MM.1S (cell line): ENCODE data around the gene CCDC85C.

Experiments used
- CTCF ChIP-seq: fragments of 300-600 bp; sonication (generic); IDR thresholded peaks from 2 replicates; pipeline ENCODE4 v1.5.1; 2016; ENCODE audit warnings: antibody characterized with exemption, low read length, mixed read lengths
- EZH2phosphoT487 ChIP-seq: fragments of 300-600 bp; sonication (generic); IDR thresholded peaks from 2 replicates; pipeline ENCODE4 v1.6.1; 2018; ENCODE audit warnings: antibody characterized with exemption, low read length

DNA sequence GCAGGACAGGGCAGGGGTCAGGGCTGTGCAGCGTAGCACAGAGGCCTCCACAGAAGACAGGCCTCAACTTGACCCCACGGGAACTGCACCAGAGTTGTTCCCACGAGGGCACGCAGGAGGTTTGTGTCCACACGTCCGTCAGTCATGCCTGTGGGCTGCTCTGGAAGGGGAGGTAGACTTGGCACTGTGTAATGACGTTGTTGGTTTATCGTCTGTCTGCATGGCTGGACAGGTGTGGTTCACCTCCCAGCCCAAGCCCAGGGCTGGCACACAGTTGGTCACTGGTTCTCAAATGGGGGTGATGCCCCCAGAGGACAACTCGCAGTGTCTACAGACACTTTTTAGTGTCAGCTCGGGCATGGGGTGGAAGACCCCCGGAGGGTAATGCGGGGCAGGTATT lies 77.0 kb downstream of the CCDC85C start:
- TF ChIP-seq EZH2phosphoT487 (no peak), CTCF (no peak)
